ENCODE results near the gene BRIP1. TPM values are rescaled to one million over a fixed set of nuclear protein-coding genes. Genes with fewer than 3 reads are reported as not detected.

The BRIP1 gene
- total RNA-seq, 1 donor = 6.2 TPM

DNA sequence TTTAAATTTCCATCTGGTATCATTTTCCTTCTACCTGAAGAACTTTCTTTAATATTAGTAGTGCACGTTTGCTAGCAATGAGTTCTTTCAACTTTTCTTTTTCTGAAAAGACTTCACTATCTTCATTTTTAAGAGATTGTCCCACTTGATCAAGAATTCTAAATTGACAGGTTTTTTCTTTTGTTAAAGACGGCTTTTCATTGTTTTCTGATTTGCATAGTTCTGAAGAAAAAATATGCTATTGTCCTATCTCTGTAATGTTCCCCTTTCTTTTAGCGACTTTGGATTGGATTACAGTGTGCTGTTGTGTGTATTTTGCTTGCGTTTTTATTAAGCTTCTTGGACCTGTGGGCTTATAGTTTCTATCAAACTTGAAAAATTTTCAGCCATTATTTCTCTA is 146.0 kb downstream of the BRIP1 start:
- no peak overlapping the region for H3K4me3 ChIP-seq (ENCODE audit: insufficient read depth, low read length)
- no peaks in the 10 kb centered on the region for H4K20me1 ChIP-seq (ENCODE audit: insufficient read depth, low read length)
- H3K27me3 ChIP-seq (ENCODE audit: insufficient read depth, low read length) = no peaks in the 10 kb centered on the region
- no peaks in the 10 kb centered on the region for H3K4me1 ChIP-seq (ENCODE audit: insufficient read depth, low read length)
- no peaks in the 10 kb centered on the region for H3K36me3 ChIP-seq (ENCODE audit: insufficient read depth, low read length)
- no peak overlapping the region for H3K27ac ChIP-seq (ENCODE audit: low read depth, low read length)
- H2AFZ ChIP-seq (ENCODE audit: low read length) = no peak overlapping the region
- H3K4me2 ChIP-seq (ENCODE audit: insufficient read depth, low read length) = no peak overlapping the region
- H3K79me2 ChIP-seq (ENCODE audit: insufficient read depth, low read length) = no peaks in the 10 kb centered on the region
- TF ChIP-seq, protein P1, sequence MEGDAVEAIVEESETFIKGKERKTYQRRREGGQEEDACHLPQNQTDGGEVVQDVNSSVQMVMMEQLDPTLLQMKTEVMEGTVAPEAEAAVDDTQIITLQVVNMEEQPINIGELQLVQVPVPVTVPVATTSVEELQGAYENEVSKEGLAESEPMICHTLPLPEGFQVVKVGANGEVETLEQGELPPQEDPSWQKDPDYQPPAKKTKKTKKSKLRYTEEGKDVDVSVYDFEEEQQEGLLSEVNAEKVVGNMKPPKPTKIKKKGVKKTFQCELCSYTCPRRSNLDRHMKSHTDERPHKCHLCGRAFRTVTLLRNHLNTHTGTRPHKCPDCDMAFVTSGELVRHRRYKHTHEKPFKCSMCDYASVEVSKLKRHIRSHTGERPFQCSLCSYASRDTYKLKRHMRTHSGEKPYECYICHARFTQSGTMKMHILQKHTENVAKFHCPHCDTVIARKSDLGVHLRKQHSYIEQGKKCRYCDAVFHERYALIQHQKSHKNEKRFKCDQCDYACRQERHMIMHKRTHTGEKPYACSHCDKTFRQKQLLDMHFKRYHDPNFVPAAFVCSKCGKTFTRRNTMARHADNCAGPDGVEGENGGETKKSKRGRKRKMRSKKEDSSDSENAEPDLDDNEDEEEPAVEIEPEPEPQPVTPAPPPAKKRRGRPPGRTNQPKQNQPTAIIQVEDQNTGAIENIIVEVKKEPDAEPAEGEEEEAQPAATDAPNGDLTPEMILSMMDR (IDR thresholded peaks at IDR 0.05; ENCODE audit: extremely low read depth, low read depth, low read length) = no peak
- peaks cover 2% of the 10 kb centered on the region for H3K9me3 ChIP-seq (ENCODE audit: low read depth, low read length)
- DNase-seq (ENCODE audit: insufficient read length, low spot score, missing footprints) = no peak

DNA sequence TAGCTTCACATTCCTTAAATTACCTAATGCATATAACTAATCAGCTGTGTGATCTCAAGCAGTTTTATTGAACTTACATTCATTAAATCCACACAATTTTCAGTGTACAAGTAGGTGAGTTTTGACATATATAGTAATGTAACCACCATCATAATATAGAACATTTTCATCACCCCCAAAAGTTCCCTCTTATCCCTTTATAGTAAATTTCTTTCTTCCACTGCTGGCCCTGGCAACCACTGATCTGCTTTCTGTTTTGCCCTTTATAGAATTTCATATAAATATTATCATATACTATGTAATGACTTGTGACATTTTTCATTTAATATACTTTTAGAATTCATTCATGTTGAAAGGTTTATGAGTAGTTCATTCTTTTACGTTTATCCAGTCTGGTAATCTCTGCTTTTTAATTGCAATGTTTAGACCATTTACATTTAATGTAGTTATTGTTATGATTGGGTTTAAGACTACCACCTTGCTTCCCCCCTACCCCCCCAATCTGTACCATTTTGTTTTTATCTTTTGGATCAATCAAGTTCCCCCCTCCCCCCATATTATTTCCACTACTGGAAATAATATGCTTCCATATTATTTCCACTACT is 147.0 kb downstream of the BRIP1 start:
- TF ChIP-seq, protein P1 (IDR thresholded peaks at IDR 0.05; ENCODE audit: extremely low read depth, low read depth, low read length) = no peak
- H3K36me3 ChIP-seq (ENCODE audit: insufficient read depth, low read length) = no peaks in the 10 kb centered on the region
- H3K27ac ChIP-seq (ENCODE audit: low read depth, low read length) = no peak overlapping the region
- H2AFZ ChIP-seq (ENCODE audit: low read length) = no peak overlapping the region
- no peaks in the 10 kb centered on the region for H3K27me3 ChIP-seq (ENCODE audit: insufficient read depth, low read length)
- peaks cover 2% of the 10 kb centered on the region for H3K9me3 ChIP-seq (ENCODE audit: low read depth, low read length)
- H3K4me3 ChIP-seq (ENCODE audit: insufficient read depth, low read length) = no peak overlapping the region
- H3K4me2 ChIP-seq (ENCODE audit: insufficient read depth, low read length) = no peak overlapping the region
- DNase-seq (ENCODE audit: insufficient read length, low spot score, missing footprints) = no peak
- H3K79me2 ChIP-seq (ENCODE audit: insufficient read depth, low read length) = no peaks in the 10 kb centered on the region
- H3K4me1 ChIP-seq (ENCODE audit: insufficient read depth, low read length) = no peaks in the 10 kb centered on the region
- H4K20me1 ChIP-seq (ENCODE audit: insufficient read depth, low read length) = no peaks in the 10 kb centered on the region

- Histone ChIP-seq H3K4me1 (ENCODE audit: insufficient read depth, low read length) (no peaks in the 10 kb centered on the region), H3K4me2 (ENCODE audit: insufficient read depth, low read length) (no peak overlapping the region), H3K36me3 (ENCODE audit: insufficient read depth, low read length) (no peaks in the 10 kb centered on the region), H3K4me3 (ENCODE audit: insufficient read depth, low read length) (no peak overlapping the region), H4K20me1 (ENCODE audit: insufficient read depth, low read length) (no peaks in the 10 kb centered on the region), H3K9me3 (ENCODE audit: low read depth, low read length) (peaks cover 2% of the 10 kb centered on the region), H3K27ac (ENCODE audit: low read depth, low read length) (no peak overlapping the region), H3K27me3 (ENCODE audit: insufficient read depth, low read length) (no peaks in the 10 kb centered on the region), H2AFZ (ENCODE audit: low read length) (no peak overlapping the region), H3K79me2 (ENCODE audit: insufficient read depth, low read length) (no peaks in the 10 kb centered on the region)
- TF ChIP-seq, protein P1 (IDR thresholded peaks at IDR 0.05; ENCODE audit: extremely low read depth, low read depth, low read length) = no peak
- DNase-seq (ENCODE audit: insufficient read length, low spot score, missing footprints) = no peak
Measured at GRCh38 chr17:61715348-61715747, 148.0 kb downstream of the BRIP1 start.

GRCh38 chr17:61714300-61714699 is 149.0 kb downstream of the BRIP1 start:
- Histone ChIP-seq H3K4me2 (ENCODE audit: insufficient read depth, low read length) (no peak overlapping the region), H3K4me1 (ENCODE audit: insufficient read depth, low read length) (no peaks in the 10 kb centered on the region), H3K4me3 (ENCODE audit: insufficient read depth, low read length) (no peak overlapping the region), H2AFZ (ENCODE audit: low read length) (no peak overlapping the region), H3K36me3 (ENCODE audit: insufficient read depth, low read length) (no peaks in the 10 kb centered on the region), H3K9me3 (ENCODE audit: low read depth, low read length) (peaks cover 2% of the 10 kb centered on the region), H4K20me1 (ENCODE audit: insufficient read depth, low read length) (no peaks in the 10 kb centered on the region), H3K27ac (ENCODE audit: low read depth, low read length) (no peak overlapping the region), H3K27me3 (ENCODE audit: insufficient read depth, low read length) (no peaks in the 10 kb centered on the region), H3K79me2 (ENCODE audit: insufficient read depth, low read length) (no peaks in the 10 kb centered on the region)
- DNase-seq (ENCODE audit: insufficient read length, low spot score, missing footprints) = no peak
- TF ChIP-seq, protein P1 (IDR thresholded peaks at IDR 0.05; ENCODE audit: extremely low read depth, low read depth, low read length) = no peak
